ENCODE results near the gene SNX8. TPM values are rescaled to one million over a fixed set of nuclear protein-coding genes. Genes with fewer than 3 reads are reported as not detected.

Gene SNX8
- total and polyA plus RNA-seq, 8 donors = 7.7 to 72.9 (median 12.0) TPM

DNA sequence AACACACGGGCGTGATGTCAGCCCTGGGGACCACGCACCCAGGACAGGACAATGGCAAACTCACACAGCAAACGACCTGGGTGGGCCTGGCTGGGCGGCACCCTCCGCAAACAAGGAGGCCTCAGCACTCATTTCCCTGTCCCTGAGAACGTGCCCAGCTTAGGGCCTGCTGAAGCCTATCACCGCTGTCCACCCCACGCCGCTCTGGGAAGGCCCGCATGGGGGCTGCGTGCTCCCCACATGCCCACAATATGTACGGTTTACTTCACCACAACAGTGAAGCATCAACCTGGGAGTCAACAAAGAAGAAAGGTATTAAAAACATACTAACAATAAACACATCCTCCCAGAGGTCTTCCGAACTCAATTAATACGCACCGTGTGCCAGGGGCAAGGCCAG is 93.7 kb downstream of the SNX8 start:
- Histone ChIP-seq H3K4me1 (no peaks in the 10 kb centered on the region), H3K36me3 (peaks cover 38 to 100% (median 97%) of the 10 kb centered on the region in 4 donors), H3K27me3 (no peaks in the 10 kb centered on the region), H3K9me3 (no peaks in the 10 kb centered on the region), H3K4me3 (no peak overlapping the region), H3K27ac (no peak overlapping the region)
- intact Hi-C loops (cut with DNase I; ENCODE audit: low total_unique reads) = loop anchor here (10.0 kb wide), 1 partner anchor 116 kb away; no protein-coding TSS in a partner anchor
- 85 to 90% (median 89%) methylated on average over 14 to 16 of the region's 16 CpGs for WGBS, 5 donors
- no peak for DNase-seq
- TF ChIP-seq CTCF (IDR thresholded peaks at IDR 0.05) (no peak), POLR2A (IDR thresholded peaks at IDR 0.05) (no peak), EP300 (IDR thresholded peaks at IDR 0.05) (no peak), POLR2AphosphoS5 (IDR thresholded peaks at IDR 0.05) (no peak)

DNA sequence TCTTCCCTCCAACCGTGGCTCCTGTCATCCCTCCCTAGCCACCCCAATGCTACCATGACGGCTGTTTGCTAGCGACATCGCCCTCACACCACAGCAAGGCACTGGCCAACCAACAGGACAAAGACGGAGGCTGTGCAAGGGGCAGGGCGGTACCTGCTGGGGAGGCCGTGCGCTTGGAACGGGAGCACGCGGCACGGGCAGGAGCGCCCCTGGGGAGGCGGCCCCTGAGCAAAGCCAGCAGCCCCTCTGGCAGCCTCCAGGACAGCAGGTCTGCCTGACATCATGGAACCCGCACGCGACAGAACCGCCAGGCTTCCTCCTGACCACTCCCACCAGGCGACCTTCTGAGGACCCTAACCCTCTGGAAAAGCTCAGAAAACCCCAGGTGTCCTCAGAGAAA is 94.2 kb downstream of the SNX8 start:
- Histone ChIP-seq H3K27me3 (no peaks in the 10 kb centered on the region), H3K4me3 (no peak overlapping the region), H3K4me1 (no peaks in the 10 kb centered on the region), H3K27ac (no peak overlapping the region), H3K9me3 (no peaks in the 10 kb centered on the region), H3K36me3 (peaks cover 42 to 100% (median 97%) of the 10 kb centered on the region in 4 donors)
- no peak for DNase-seq
- intact Hi-C loops (cut with DNase I; ENCODE audit: low total_unique reads) = loop anchor here (10.0 kb wide), 1 partner anchor 115 kb away; no protein-coding TSS in a partner anchor
- TF ChIP-seq POLR2AphosphoS5 (IDR thresholded peaks at IDR 0.05) (no peak), CTCF (IDR thresholded peaks at IDR 0.05) (no peak), EP300 (IDR thresholded peaks at IDR 0.05) (no peak), POLR2A (IDR thresholded peaks at IDR 0.05) (no peak)
- 92 to 95% (median 93%) methylated on average over 17 to 19 of the region's 19 CpGs for WGBS, 5 donors

DNA sequence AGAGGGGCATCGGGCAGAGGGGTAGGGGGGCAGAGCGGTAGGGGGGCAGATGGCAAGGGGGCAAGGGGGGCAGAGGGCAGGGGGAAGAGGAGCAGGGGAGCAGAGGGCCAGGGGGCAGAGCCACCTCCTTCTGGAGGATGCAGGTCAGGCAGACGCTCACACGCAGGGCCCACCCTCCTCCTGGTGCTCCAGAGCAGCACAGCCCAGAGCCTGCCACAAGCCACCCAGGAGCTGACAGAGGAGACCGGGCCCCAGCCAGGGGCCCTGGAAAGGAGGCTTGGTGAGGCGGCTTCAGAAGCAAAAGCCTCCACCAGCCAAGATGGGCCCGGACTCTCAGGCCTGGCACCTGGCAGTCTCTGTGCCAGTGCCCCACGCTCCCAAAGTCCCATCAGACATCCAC is 94.6 kb downstream of the SNX8 start:
- intact Hi-C loops (cut with DNase I; ENCODE audit: low total_unique reads) = loop anchor here (10.0 kb wide), 2 partner anchors 115 to 635 kb away; no protein-coding TSS in a partner anchor
- Histone ChIP-seq H3K36me3 (peaks cover 44 to 100% (median 97%) of the 10 kb centered on the region in 4 donors), H3K9me3 (no peaks in the 10 kb centered on the region), H3K27me3 (no peaks in the 10 kb centered on the region), H3K27ac (no peak overlapping the region), H3K4me3 (no peak overlapping the region), H3K4me1 (no peaks in the 10 kb centered on the region)
- TF ChIP-seq POLR2AphosphoS5 (IDR thresholded peaks at IDR 0.05) = no peak
- TF ChIP-seq EP300 (IDR thresholded peaks at IDR 0.05) = no peak
- no peak for TF ChIP-seq CTCF (IDR thresholded peaks at IDR 0.05)
- no peak for TF ChIP-seq POLR2A (IDR thresholded peaks at IDR 0.05)
- no peak for DNase-seq
- 89 to 98% (median 93%) methylated on average over 4 to 8 of the region's 8 CpGs for WGBS, 5 donors

- DNase-seq = no peak
- Histone ChIP-seq H3K4me3 (no peak overlapping the region), H3K4me1 (no peaks in the 10 kb centered on the region), H3K27me3 (no peaks in the 10 kb centered on the region), H3K9me3 (no peaks in the 10 kb centered on the region), H3K36me3 (peaks cover 48 to 100% (median 97%) of the 10 kb centered on the region in 4 donors), H3K27ac (no peak overlapping the region)
- WGBS, 5 donors = 88 to 92% (median 91%) methylated on average over 15 of the region's 15 CpGs
- intact Hi-C loops (cut with DNase I; ENCODE audit: low total_unique reads) = loop anchor here (10.0 kb wide), 1 partner anchor 634 kb away; no protein-coding TSS in a partner anchor
- TF ChIP-seq EP300 (IDR thresholded peaks at IDR 0.05) = no peak
- no peak for TF ChIP-seq POLR2AphosphoS5 (IDR thresholded peaks at IDR 0.05)
- TF ChIP-seq CTCF (IDR thresholded peaks at IDR 0.05) = no peak
- TF ChIP-seq POLR2A (IDR thresholded peaks at IDR 0.05) = no peak
These were observed 95.1 kb downstream of the SNX8 start for GRCh38 chr7:2219136-2219535.

All from stomach (tissue), 9 donors.